Activated T-helper 17 cell treated with anti-CD3 and anti-CD28 coated beads, Interleukin-2, amount 50 U/mL, for 72 hours (primary cell): Measurements from ENCODE around the gene SMS. TPM values are rescaled to one million over a fixed set of nuclear protein-coding genes. Genes with fewer than 3 reads are reported as not detected.
A peak's percentile ranks its signal among the peaks of the same experiment; 100 is the strongest.

Experiments used
- ATAC-seq: fragments of 150-1000 bp; cut with Tn5 transposase; replicated peaks from 2 replicates; pipeline ENCODE4 v1.10.0; 2021; ENCODE audit warnings: mild to moderate bottlenecking, moderate library complexity
- H3K27ac Mint-ChIP-seq: one replicate; pipeline ENCODE4 v1.8.0; 2022; ENCODE audit warnings: mixed read lengths
- H3K27me3 Mint-ChIP-seq: one replicate; pipeline ENCODE4 v1.8.0; 2022; ENCODE audit warnings: mixed read lengths
- H3K36me3 Mint-ChIP-seq: one replicate; pipeline ENCODE4 v1.8.0; 2022; ENCODE audit warnings: low read depth, mild to moderate bottlenecking, mixed read lengths
- H3K4me1 Mint-ChIP-seq: one replicate; pipeline ENCODE4 v1.8.0; 2022; ENCODE audit warnings: mixed read lengths
- H3K4me3 Mint-ChIP-seq: one replicate; pipeline ENCODE4 v1.8.0; 2022; ENCODE audit warnings: mild to moderate bottlenecking, mixed read lengths
- H3K9me3 Mint-ChIP-seq: one replicate; pipeline ENCODE4 v1.8.0; 2022; ENCODE audit warnings: mixed read lengths
- total RNA-seq, 2 donors: library from RNA; stranded (reverse); gene quantifications; one replicate each; pipeline ENCODE4 v1.2.3, GENCODE V29; 2022

SMS gene
- total RNA-seq, 2 donors from 2014 or later: 102 to 109 TPM

DNA sequence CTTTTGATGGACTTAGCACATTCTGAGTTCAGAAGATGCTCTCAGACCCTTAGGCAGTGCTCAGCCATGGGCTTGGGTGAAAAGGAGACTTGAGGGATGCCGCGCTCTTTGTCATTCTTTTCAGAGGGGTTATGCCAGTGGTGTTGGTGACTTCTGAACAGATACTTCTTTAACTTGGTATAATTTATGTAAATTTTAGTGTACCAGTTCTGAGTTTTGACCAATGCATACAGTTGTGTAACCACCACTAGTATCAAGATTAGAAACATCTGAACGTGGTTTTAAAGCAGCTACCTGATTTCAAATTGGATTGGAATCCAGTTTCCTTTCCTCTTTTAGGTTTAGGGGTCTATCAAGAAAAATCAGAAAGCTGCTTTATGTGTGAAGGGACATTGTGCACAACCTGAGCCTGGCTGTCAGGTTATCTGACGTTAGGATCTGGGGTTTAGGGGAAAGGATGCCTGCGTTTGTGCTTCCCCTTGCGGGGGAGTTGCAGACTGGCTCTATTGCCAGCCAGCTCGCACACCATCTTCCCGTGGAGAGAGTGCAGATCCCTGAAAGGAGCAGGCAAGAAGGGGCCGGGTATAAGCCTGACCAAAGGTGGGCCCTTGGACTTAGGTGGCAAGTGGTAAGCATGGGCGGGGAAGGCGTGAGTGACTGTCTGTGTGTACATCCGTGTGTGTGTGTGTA, 19.0 kb downstream of the SMS start:
- ATAC-seq: peak; percentile 73
- H3K4me3 Mint-ChIP-seq: peak overlapping the region; percentile 27
- peaks cover 24% of the 10 kb centered on the region for H3K4me1 Mint-ChIP-seq
- peak overlapping the region; percentile 69 for H3K27ac Mint-ChIP-seq
- H3K27me3 Mint-ChIP-seq: no peaks in the 10 kb centered on the region
- H3K9me3 Mint-ChIP-seq: no peaks in the 10 kb centered on the region
- H3K36me3 Mint-ChIP-seq: peaks cover 18% of the 10 kb centered on the region

DNA sequence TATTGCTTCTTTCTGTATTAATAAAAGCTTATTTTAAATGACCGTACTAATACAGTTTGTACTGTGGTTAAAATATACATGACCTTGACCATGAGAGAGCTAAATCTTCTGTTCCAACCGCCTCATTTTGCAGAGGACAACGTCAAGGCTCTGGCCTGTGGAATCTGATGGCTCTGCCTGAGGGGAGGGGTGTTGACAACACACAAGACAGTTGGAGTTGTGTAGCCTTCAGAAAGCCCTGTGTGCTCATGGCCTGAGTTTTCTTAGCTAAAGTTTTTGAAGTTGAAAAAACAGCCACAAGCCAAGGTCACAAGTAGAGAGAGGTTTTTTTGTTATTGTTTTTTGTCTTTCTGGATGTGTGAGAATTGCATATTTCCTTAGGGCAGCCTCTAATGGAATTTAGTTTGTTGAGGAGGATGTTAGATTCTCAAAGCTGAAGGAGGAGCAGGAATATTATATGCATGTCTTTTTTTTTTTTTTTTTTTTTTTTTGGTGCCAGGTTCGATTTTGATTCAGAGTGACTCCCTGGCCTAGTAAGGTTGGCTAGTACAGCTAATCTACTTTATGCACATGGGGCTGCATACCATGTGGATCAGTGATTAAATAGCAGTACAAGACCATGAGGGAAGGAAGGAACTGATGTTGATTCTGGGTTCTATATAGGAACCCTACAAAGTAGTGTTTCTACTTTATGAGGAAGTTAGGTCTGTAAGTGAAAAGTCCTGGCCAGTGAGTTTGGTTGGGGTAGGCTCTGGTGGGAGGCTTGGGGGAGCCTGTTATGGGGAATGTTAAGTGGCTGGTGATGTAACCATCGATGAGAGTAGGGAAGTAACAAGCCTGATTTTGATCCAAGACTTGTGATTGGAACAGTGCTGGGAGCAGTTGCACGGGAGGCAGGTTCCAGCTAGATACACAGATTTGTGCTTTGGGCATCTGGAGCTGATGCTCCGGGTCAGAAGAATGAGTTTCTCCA, 20.3 kb downstream of the SMS start:
- peaks cover 12% of the 10 kb centered on the region for H3K36me3 Mint-ChIP-seq
- ATAC-seq: no peak
- H3K4me1 Mint-ChIP-seq: peaks cover 19% of the 10 kb centered on the region
- no peak overlapping the region for H3K4me3 Mint-ChIP-seq
- no peak overlapping the region for H3K27ac Mint-ChIP-seq
- no peaks in the 10 kb centered on the region for H3K9me3 Mint-ChIP-seq
- no peaks in the 10 kb centered on the region for H3K27me3 Mint-ChIP-seq

DNA sequence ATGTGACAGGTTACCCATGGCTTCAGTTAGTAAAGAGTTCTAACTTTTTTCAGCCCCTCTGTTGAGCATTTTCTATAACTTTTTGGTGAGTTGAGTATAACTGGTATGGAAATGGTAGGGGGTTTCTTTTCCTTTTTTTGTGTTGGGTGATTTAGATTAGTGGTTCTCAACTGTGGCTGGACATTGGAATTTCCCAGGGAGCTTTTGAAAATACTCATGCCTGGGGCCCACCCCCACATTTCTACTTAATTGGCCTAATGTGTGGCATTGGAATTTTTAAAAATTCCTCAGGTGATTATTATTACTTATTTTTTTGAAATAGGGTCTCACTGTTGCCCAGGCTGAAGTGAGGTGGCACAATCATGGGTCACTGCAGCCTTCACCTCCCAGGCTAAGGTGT, 21.9 kb downstream of the SMS start:
- Mint-ChIP-seq H3K9me3 (no peaks in the 10 kb centered on the region), H3K4me3 (no peak overlapping the region), H3K4me1 (peaks cover 19% of the 10 kb centered on the region), H3K27ac (no peak overlapping the region), H3K36me3 (peaks cover 26% of the 10 kb centered on the region), H3K27me3 (no peaks in the 10 kb centered on the region)
- no peak for ATAC-seq

DNA sequence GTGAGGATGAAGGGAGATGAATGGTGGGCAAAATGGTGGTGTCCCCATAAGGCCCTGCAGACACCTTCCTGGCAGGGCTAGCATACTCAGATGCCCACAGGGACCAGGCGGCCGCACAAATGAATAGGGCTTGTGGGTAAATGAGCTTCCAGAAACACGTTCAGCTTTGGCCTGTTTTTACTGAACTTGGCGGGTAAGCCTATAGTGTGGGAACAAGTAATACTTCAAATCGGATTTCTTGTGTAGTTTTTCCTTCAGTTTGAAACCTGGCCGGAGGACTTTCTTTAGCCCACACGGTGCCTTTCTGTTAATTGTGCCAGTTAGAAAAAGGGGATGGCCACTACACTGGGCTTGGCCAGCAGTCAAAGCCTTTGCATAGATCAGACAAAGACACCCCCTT, 22.8 kb downstream of the SMS start:
- ATAC-seq: no peak
- H3K4me1 Mint-ChIP-seq: peaks cover 19% of the 10 kb centered on the region
- no peaks in the 10 kb centered on the region for H3K9me3 Mint-ChIP-seq
- no peak overlapping the region for H3K27ac Mint-ChIP-seq
- no peak overlapping the region for H3K4me3 Mint-ChIP-seq
- H3K27me3 Mint-ChIP-seq: no peaks in the 10 kb centered on the region
- H3K36me3 Mint-ChIP-seq: peaks cover 28% of the 10 kb centered on the region

DNA sequence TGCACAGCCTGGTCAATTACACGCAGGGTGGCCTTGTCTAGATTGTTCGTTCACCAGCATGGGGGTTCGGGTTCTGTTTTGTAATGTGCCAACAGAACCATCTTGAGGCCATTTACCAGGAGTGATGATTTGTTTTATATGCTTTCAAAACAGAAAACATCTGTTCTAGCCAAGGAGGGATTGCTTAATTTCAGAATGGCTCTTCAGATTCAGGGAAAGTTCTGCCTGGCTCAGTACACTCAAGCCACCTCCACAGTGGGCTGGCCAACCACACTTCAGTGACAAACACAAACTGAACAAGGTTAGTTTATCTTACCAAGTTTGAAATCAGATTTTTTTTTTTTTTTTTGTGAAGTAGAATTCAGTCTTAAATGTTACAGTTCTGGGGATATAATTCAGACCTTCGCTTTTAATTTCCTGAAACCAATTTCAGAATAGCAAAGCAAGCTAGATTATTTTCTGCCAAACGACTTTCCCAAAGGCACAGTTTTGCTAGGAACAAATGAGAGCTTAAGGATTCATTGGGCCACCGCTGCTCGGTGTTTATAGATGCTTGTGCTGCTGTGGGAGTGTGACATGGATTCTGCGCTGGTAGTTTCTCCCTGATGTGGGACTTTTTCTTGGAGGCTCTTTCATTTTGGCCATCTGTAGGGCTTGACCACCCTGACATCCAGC, 23.4 kb downstream of the SMS start:
- Mint-ChIP-seq H3K27ac (no peak overlapping the region), H3K27me3 (no peaks in the 10 kb centered on the region), H3K36me3 (peaks cover 28% of the 10 kb centered on the region), H3K9me3 (no peaks in the 10 kb centered on the region), H3K4me1 (peaks cover 19% of the 10 kb centered on the region), H3K4me3 (no peak overlapping the region)
- no peak for ATAC-seq

DNA sequence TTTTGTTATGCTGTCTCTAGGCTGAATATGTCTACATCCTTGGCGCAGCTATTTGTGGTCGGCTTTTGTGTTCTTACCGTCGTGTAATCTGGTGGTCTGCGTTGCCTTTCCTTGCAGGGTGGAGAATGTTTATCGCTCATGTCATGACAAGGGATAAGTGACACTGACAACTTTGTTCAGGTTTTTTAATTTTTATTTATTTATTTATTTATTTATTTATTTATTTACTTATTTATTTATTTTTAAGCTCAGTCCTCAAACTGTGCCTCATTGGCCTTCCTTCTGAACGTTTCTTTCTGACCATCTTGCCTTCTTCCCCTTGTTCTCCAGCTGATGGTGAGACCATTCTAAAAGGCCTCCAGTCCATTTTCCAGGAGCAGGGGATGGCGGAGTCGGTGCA, 26.4 kb downstream of the SMS start:
- peaks cover 54% of the 10 kb centered on the region for H3K36me3 Mint-ChIP-seq
- H3K4me3 Mint-ChIP-seq: no peak overlapping the region
- no peaks in the 10 kb centered on the region for H3K9me3 Mint-ChIP-seq
- no peak overlapping the region for H3K27ac Mint-ChIP-seq
- no peak for ATAC-seq
- no peaks in the 10 kb centered on the region for H3K27me3 Mint-ChIP-seq
- H3K4me1 Mint-ChIP-seq: peaks cover 3% of the 10 kb centered on the region

DNA sequence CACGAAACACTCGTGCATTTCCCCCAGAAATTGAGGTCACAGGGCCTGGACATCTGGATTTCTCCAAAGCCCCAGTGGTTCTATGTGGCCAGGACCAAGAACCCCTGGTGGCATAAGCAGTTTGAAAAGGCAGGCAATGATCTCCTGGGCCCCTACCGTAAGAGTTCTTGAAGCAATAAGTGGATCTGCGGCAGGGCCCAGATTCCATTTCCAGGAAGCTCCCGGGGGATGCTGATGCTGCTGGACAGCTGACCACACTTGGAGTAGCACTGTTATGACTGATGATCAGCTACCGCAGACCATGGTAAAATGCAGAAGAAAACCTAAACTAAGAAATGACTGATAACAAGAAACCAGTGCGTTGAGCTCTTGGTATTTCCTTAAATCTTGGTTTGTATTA, 27.8 kb downstream of the SMS start:
- Mint-ChIP-seq H3K27ac (no peak overlapping the region), H3K4me1 (peaks cover 5% of the 10 kb centered on the region), H3K4me3 (no peak overlapping the region), H3K9me3 (no peaks in the 10 kb centered on the region), H3K36me3 (peaks cover 68% of the 10 kb centered on the region), H3K27me3 (no peaks in the 10 kb centered on the region)
- no peak for ATAC-seq

DNA sequence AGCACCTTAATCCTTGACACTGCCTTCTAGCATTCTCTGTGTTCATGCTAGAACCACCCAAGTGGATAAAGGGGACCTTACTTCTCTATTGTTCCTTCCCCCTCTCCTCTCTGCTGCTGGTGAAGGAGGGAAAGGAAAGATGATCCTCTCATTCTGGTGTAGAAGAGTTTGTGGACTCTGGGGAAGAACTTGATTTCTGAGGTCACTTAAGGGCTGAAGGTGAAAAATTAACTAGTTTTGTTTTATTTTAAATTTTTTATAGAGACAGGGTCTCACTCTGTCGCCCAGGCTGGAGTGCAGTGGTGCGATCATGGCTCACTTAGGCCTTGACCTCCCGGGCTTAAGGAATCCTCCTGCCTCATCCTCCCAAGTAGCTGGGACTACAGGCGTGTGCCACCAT, 29.8 kb downstream of the SMS start:
- Mint-ChIP-seq H3K4me1 (peaks cover 16% of the 10 kb centered on the region), H3K36me3 (peaks cover 83% of the 10 kb centered on the region), H3K4me3 (no peak overlapping the region), H3K9me3 (no peaks in the 10 kb centered on the region), H3K27ac (no peak overlapping the region), H3K27me3 (no peaks in the 10 kb centered on the region)
- ATAC-seq: no peak

DNA sequence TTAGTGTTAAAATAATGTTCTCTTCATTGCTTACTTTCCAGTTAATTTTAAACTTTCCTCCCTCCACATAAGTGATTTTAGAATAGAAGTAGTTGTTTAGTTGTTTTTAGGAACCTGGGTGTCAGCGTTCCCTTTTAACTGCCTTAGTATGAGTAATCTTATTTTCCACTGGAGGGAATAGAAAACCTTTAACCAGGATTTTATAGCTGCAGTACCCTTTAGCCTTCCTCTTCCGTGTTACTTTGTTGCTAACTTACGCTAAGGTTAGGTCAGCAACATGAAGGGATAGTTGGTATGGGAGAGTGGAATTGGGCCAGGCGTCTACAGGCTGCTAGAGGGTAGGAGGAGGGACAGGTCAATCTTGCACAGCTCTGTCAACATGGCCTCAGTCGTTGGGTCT, 31.5 kb downstream of the SMS start:
- Mint-ChIP-seq H3K4me3 (peak overlapping the region; percentile 78), H3K27me3 (no peaks in the 10 kb centered on the region), H3K36me3 (peaks cover 88% of the 10 kb centered on the region), H3K4me1 (peaks cover 16% of the 10 kb centered on the region), H3K9me3 (no peaks in the 10 kb centered on the region), H3K27ac (peak overlapping the region; percentile 92)
- ATAC-seq: no peak

DNA sequence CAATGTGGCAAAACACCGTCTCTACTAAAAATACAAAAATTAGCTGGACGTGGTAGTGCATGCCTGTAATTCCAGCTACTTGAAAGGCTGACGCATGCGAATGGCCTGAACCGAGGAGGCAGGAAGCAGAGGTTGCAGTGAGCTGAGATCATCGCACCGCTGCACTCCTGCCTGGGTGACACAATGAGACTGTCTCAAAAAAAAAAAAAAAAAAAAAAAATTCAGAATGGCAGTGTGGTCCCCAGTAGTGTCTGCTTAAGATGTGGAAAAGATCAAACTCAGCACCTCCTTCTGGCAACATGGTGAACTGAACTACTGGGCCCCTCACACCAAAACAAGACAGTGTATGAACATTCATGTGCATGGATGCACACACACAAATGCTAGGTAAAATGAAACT, 32.2 kb downstream of the SMS start:
- H3K4me3 Mint-ChIP-seq: peak overlapping the region; percentile 78
- H3K27me3 Mint-ChIP-seq: no peaks in the 10 kb centered on the region
- peaks cover 16% of the 10 kb centered on the region for H3K4me1 Mint-ChIP-seq
- H3K27ac Mint-ChIP-seq: peak overlapping the region; percentile 92
- peaks cover 88% of the 10 kb centered on the region for H3K36me3 Mint-ChIP-seq
- ATAC-seq: peak; percentile 79
- H3K9me3 Mint-ChIP-seq: no peaks in the 10 kb centered on the region

DNA sequence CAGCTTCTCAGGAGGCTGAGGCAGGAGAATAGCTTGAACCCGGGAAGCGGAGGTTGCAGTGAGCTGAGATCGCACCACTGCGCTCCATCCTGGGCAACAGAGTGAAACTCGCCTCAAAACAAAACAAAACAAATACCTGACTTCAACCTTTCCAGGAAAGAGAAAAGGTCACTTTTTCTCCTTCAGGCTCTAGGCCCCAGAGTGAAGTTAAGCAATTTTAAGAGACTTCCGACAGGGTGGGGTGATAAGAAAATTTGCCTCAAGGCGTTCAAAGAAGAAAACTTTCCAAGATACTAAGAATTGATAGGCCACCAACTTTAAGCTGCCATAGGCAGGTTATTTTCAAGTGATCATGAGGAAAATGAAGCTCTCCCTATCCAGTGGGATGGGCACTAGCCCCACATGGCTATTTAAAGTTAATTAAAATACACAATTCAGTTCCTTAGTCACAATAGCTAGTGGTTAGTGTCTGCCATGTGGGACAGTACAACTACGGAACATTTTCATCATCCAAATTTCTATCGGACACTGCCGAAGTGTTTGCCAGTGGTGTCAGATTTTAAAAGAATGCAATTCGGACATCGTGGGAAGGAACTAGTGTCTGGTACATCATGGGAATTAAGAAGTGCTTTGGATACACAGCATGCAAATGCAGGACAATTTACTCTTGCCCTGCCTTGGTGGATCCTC, 33.0 kb downstream of the SMS start:
- Mint-ChIP-seq H3K27ac (peak overlapping the region; percentile 92), H3K4me1 (peaks cover 16% of the 10 kb centered on the region), H3K27me3 (no peaks in the 10 kb centered on the region), H3K36me3 (peaks cover 88% of the 10 kb centered on the region), H3K4me3 (peak overlapping the region; percentile 78), H3K9me3 (no peaks in the 10 kb centered on the region)
- ATAC-seq: peak; percentile 6

DNA sequence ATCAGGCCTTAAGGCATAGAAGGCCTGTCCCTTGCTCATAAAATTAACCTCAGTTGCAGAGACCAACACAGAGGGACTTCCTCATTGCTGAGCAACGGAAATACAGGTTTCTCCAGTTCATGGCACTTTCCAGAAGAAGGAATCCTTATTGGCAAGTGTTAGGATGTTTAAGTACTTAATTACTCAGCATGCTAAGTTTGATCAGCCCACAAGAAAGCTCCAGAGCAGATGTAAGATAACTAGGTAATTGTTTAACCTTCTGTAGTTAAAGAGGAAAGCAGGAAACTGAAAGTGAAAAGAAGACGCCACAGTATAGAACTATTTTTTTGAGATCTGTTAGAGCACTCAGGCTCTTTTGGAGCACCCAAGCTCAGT, 33.5 kb downstream of the SMS start:
- H3K4me1 Mint-ChIP-seq: peaks cover 16% of the 10 kb centered on the region
- H3K4me3 Mint-ChIP-seq: peak overlapping the region; percentile 78
- no peaks in the 10 kb centered on the region for H3K27me3 Mint-ChIP-seq
- ATAC-seq: peak; percentile 59
- peaks cover 89% of the 10 kb centered on the region for H3K36me3 Mint-ChIP-seq
- peak overlapping the region; percentile 92 for H3K27ac Mint-ChIP-seq
- H3K9me3 Mint-ChIP-seq: no peaks in the 10 kb centered on the region

DNA sequence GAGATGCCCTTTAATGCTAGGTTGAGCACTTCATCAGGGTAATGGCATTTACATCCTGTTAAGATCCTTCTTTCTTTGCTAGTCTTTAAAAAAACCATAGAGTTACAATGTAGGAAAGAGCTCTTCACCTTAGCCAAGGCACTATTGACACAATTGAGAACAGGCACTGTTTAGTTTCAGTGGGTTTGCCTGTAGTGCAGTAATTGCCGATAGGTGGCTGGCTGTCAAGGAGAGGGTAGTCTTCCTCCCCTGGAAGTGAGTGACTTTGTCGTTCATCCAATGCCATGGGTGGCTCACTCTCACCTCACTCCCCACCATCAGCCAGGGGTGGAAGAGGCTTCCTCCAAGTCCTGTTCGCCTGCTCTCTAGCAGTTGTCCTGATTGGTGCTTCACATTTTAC, 34.7 kb downstream of the SMS start:
- Mint-ChIP-seq H3K27me3 (no peaks in the 10 kb centered on the region), H3K27ac (no peak overlapping the region), H3K4me1 (peaks cover 16% of the 10 kb centered on the region), H3K36me3 (peaks cover 83% of the 10 kb centered on the region), H3K4me3 (no peak overlapping the region), H3K9me3 (no peaks in the 10 kb centered on the region)
- ATAC-seq: no peak

DNA sequence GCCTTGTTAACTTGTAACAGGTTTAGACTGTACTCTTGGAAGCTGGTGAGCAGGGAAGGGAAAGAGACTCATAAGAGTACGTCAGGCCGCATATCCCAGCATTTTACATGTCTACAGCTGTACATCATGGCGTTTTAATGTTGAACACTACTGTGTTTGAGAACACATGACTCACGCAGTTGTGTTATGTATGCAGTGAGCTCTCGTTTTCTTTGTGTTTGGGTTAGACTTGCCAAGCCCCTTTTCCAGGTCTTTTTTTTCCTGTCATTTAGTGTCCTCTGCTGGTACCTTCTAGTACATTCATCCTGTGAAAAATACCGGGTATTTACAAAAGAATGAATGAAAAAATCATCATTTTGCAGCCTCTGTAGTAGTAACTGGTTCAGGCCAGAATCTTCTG, 35.3 kb downstream of the SMS start:
- H3K9me3 Mint-ChIP-seq: no peaks in the 10 kb centered on the region
- no peaks in the 10 kb centered on the region for H3K27me3 Mint-ChIP-seq
- peaks cover 81% of the 10 kb centered on the region for H3K36me3 Mint-ChIP-seq
- H3K4me3 Mint-ChIP-seq: no peak overlapping the region
- ATAC-seq: no peak
- no peak overlapping the region for H3K27ac Mint-ChIP-seq
- H3K4me1 Mint-ChIP-seq: peaks cover 16% of the 10 kb centered on the region
